ENCODE results near the gene ECE1.
A peak's percentile ranks its signal among the peaks of the same experiment; 100 is the strongest.

Gene ECE1

DNA sequence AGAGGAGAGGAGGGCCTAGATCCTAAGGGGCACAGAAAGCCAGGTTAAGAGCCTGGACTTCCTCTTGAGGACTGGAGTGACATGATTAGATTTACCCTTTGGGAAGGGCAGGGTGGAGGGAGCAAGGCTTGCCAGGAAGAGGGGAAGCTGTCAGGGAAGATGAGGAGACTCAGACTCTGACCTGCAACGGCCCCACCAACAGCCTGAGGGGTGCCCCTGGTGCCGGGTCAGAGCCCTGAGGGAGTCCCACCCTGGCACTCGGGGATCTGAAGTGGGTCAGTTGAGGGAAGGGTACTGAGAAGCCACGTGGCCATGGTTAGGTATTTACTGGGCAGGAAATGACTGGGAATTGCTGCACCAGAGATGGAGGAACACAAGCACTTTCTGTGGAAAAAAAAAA lies 9.8 kb downstream of the ECE1 start:
- Histone ChIP-seq H3K4me3 (no peak overlapping the region), H3K27ac (peak overlapping the region in 20 of 21 experiments; percentile 14 to 94 (median 76))

DNA sequence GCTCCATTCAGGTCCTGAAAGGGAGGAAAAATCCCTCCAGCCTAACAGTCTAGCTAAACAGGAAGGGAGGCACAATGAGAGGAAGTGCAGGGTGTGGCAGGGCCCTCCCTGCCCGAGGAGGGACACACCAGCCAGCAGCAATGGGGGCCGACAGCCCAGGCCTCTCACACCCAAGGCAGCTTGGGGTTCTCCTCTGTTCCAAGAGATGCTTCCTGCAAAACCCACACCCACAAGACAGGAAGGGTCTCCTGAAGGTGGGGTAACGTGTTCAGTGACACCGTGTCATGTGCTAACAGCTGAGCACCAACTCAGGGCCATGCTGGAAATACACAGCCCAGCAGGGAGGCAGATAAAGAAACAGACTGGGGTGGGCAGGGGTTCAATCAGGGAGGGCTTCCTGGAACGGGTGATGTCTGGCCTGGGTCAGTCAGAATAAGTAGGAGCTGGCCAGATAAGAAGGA lies 10.2 kb downstream of the ECE1 start:
- no peak overlapping the region for H3K4me3 ChIP-seq

DNA sequence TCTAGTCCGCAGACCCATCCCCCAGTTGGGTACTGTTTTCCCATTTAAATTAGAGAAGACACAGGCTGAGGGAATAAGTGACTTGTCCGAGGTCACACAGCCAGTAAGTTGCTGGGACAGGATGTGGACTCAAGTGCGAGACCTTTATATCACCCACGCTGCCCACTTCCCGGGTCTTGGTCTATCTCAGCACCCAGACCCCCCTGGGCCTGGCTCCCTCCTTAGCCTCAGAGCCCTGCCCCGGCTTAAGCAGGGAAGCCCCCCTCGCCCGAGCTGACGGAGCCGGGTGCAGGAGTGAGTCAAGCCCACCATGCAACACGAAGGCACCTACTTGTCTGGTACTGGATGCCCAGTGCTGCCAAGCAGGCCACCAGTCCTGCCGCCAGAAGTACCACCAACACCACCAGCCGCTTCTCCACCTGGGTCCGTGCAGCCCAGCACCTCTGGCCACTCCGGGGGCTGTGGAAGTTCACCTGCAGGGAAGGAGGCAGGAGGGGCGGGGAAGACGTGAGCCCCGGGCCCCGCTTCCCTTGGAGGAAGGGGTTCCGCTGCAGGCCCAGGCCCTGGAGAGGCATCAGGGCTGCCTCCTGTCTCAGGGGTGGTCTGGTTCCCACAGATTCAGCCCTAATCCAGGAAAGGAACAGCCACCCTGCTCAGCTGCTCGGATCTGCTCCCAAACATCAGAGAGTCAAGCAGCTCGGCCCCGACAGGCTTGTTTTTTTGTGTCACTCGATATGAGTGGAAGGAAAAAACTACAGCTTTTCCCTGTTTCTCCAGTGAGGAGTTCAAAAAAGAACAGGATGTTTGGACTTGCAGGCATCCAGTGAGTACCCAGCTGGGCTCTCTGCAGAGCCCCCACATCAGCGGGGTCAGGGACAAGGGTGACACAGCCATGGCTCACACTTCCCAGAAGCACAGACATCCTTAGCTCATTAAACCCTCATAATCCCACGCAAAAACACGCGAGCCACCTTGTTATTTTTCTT lies 11.1 kb downstream of the ECE1 start:
- Histone ChIP-seq H3K4me3 (peak overlapping the region in 4 of 7 experiments; percentile 5 to 16 (median 13)), H3K27ac (peak overlapping the region in 20 of 21 experiments; percentile 14 to 94 (median 76))

More for the DNA sequence above, 10.2 kb downstream of the ECE1 start:
- H3K27ac ChIP-seq, result peak overlapping the region in 20 of 21 experiments; percentile 14 to 94 (median 76)

GRCh38 chr1:21278208-21278859 lies 11.9 kb downstream of the ECE1 start:
- H3K27ac ChIP-seq, result peak overlapping the region in 19 of 21 experiments; percentile 17 to 94 (median 75)

DNA sequence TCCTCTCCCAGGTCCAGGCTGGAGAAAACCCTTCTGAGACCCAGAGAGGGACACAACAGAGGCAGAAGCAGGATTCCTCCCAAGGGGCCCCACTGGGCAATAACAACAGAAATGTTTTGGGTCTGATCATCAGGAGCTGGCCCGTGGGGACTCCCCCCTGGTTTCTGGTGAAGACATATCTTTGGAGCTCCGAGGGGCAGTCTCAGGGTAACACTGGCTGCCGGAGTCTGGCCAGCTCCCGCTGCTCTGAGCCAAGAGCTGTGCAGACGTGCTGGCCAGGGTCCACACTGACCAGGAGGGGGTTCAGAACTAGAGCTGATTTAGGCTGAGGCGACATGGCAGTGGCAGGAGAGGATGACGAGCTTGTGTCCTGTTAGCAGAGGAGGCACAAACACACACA lies 13.1 kb downstream of the ECE1 start:
- H3K27ac ChIP-seq, result peak overlapping the region in 13 of 21 experiments; percentile 8 to 94 (median 57)
- H3K4me3 ChIP-seq, result no peak overlapping the region

More at GRCh38 chr1:21278208-21278859, 11.9 kb downstream of the ECE1 start:
- peak overlapping the region in 3 of 7 experiments; percentile 5 to 16 (median 13) for H3K4me3 ChIP-seq

DNA sequence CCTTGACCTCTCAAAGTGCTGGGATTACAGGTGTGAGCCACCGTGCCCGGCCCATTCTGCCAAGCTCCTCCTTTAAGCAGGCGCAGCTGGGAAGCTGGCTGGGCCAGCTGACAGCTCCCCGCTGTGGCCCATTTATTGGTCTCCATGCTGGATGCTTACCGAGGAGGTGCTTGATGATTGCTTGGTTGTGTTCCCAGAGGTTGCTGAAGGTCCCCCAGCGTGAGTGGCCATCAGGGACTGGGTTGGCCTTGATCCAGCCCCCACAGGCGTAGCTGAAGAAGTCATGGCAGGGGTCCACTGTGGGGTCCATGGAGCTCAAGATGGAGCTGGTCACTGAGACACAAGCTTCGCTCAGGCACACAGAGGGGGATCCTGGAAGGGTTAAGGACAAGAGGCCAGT lies 17.7 kb downstream of the ECE1 start:
- Histone ChIP-seq H3K4me3 (no peak overlapping the region), H3K27ac (no peak overlapping the region)

GRCh38 chr1:21271550-21271949 lies 18.7 kb downstream of the ECE1 start:
- H3K27ac ChIP-seq, result no peak overlapping the region
- no peak overlapping the region for H3K4me3 ChIP-seq

DNA sequence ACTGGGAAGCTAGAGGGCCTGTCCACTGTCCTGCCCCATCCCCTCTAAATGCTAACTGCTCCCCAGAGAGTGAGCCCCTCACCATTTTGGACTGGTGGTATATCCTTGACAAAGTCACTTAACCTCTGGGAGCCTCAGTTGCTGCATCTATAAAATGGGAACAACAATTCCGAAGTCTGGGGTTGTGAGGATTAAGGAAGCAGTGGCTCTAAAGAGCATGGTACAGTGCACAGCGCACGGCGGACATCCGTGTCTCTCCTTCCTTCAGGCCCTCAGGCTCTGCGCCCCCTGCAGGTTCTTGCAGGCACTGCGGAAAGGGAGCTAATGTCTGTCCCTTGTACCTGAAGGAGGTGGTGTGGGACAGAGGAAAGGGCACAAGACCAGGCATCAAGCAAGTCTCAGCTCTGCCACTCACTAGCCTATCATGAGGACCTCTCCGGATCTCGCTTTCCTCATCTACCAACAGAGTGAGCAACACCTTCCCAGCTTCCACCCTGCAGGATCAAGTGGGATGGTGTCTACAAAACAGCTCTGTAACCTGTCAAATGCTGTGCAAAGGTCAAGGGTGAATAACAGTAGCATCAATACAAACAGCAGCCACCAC lies 20.1 kb downstream of the ECE1 start:
- peak overlapping the region in 5 of 21 experiments; percentile 5 to 47 (median 21) for H3K27ac ChIP-seq
- H3K4me3 ChIP-seq, result no peak overlapping the region

GRCh38 chr1:21269461-21270085 lies 20.7 kb downstream of the ECE1 start:
- peak overlapping the region in 7 of 21 experiments; percentile 5 to 47 (median 25) for H3K27ac ChIP-seq
- H3K4me3 ChIP-seq, result no peak overlapping the region

- H3K27ac ChIP-seq, result peak overlapping the region in 10 of 21 experiments; percentile 6 to 60 (median 42)
- no peak overlapping the region for H3K4me3 ChIP-seq
Observed at GRCh38 chr1:21268281-21269239, 21.7 kb downstream of the ECE1 start.

GRCh38 chr1:21267191-21268077 lies 22.8 kb downstream of the ECE1 start:
- Histone ChIP-seq H3K4me3 (no peak overlapping the region), H3K27ac (peak overlapping the region in 1 of 21 experiments; percentile 46)

DNA sequence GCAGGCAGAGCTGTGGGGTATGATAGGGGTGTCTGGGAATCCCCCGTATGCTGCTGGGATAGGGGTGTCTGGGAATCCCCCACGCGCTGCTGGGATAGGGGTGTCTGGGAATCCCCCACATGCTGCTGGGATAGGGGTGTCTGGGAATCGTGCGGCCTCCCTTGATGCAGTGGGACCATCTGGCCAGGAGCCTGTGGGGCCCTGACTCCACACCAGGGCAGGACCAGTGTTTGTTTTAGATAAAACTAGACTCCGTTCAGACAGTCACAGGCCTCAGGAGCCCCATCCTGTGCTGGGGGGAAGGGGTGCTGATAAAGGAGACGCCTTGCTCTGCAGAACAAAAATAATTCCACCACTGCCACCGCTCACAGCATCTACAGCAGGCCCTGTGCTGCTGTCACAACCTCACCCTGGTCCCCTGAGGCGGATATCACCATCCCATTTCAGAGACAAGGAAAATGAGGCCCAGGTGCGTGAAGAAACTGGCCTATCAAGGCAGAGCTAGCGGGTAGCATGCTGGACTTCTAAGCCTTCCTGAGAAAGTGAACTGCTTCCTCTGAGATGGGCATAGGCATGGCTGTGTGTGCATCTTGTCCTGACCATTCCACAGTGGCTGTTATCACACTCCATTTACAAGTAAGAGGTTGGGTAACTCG lies 24.0 kb downstream of the ECE1 start:
- peak overlapping the region in 12 of 21 experiments; percentile 5 to 85 (median 32) for H3K27ac ChIP-seq

GRCh38 chr1:21265644-21266043 lies 24.6 kb downstream of the ECE1 start:
- H3K27ac ChIP-seq, result peak overlapping the region in 10 of 21 experiments; percentile 12 to 85 (median 38)
- H3K4me3 ChIP-seq, result no peak overlapping the region

More for the DNA sequence above, 24.0 kb downstream of the ECE1 start:
- H3K4me3 ChIP-seq, result no peak overlapping the region

DNA sequence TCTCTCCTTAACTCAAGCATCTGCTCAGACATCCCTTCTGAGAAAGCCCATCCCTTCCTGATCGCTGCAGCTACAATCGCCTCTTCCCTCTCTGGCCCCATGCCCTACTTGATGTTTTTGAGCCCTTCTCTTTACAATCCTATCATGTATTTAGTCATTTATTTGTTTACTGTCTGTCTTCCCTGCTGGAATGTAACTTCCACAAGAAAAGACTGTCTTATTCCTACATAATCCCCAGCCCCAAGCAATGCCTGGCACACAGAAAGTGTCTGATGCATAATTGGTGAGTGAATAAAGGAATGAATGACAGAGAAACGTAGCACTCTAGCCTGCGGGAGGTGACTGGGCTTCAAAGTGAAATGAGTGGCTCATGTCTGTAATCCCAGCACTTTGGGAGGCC lies 25.4 kb downstream of the ECE1 start:
- Histone ChIP-seq H3K27ac (peak overlapping the region in 6 of 21 experiments; percentile 15 to 85 (median 45)), H3K4me3 (no peak overlapping the region)

DNA sequence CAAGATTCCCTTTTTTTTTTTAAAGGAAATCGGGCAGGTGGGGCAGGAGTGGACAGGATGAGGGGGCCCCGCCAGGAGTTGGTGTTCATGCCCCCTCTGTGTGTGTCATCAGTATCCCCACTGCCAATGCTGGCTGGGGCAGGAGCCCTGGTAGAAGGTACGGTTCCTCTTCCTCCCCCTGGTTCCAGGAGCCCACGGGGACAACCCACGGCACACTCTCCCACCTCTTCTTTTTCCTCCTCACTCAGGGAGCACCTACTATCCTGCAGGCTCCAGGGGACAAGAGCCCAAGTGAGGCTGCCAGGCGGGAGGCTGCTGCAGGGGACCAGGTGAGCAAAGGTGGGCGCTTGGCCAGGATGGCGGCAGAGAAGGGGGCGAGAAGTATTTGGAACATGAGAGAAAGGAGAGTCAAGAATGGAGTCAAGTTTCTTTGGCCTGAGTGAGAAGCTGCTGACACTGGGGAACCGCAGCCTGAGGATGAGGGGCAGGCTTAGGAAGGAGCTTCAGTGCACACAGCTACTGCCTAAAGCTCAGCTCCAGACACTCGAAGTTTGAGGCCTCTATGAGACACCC lies 26.5 kb downstream of the ECE1 start:
- peak overlapping the region in 13 of 21 experiments; percentile 38 to 91 (median 82) for H3K27ac ChIP-seq

GRCh38 chr1:21263052-21263429 lies 27.2 kb downstream of the ECE1 start:
- Histone ChIP-seq H3K27ac (peak overlapping the region in 20 of 21 experiments; percentile 3 to 91 (median 76)), H3K4me3 (no peak overlapping the region)

More for the DNA sequence above, 26.5 kb downstream of the ECE1 start:
- H3K4me3 ChIP-seq, result no peak overlapping the region
